Neural progenitor cell (in vitro differentiated cells): Measurements from ENCODE around the gene NOPCHAP1. TPM values are rescaled to one million over a fixed set of nuclear protein-coding genes. Genes with fewer than 3 reads are reported as not detected.

Source experiments
- DNase-seq: peaks from one replicate; pipeline ENCODE4 v3.0.0-alpha.2; 2016; ENCODE audit warnings: low spot score
- H2AFZ ChIP-seq: fragments of 200-600 bp; sonication (generic); replicated peaks from 2 replicates; pipeline ENCODE4 v1.6.1; 2016; ENCODE audit warnings: antibody characterized with exemption
- H3F3A ChIP-seq: fragments of 200-600 bp; sonication (generic); 2 replicates; pipeline ENCODE4 v1.6.1; 2016; ENCODE audit warnings: antibody characterized with exemption, low read depth
- H3K27ac ChIP-seq: fragments of 200-600 bp; sonication (generic); 2 replicates; pipeline ENCODE4 v1.5.1; 2016; ENCODE audit warnings: mild to moderate bottlenecking
- H3K27me3 ChIP-seq: fragments of 200-600 bp; sonication (generic); 2 replicates; pipeline ENCODE4 v1.6.1; 2016; ENCODE audit warnings: mild to moderate bottlenecking, moderate library complexity
- H3K36me3 ChIP-seq: fragments of 200-600 bp; sonication (generic); 2 replicates; pipeline ENCODE4 v1.5.1; 2016
- H3K4me1 ChIP-seq: fragments of 200-600 bp; sonication (generic); 2 replicates; pipeline ENCODE4 v1.6.1; 2016; ENCODE audit warnings: mixed run types
- H3K4me2 ChIP-seq: fragments of 200-600 bp; sonication (generic); 2 replicates; pipeline ENCODE4 v1.6.1; 2016
- H3K4me3 ChIP-seq: fragments of 200-600 bp; sonication (generic); 2 replicates; pipeline ENCODE4 v1.5.1; 2016
- H3K79me2 ChIP-seq: fragments of 200-600 bp; sonication (generic); 2 replicates; pipeline ENCODE4 v1.6.1; 2016; ENCODE audit warnings: low read depth
- H3K9ac ChIP-seq: fragments of 200-600 bp; sonication (generic); 2 replicates; pipeline ENCODE4 v1.6.1; 2016
- H3K9me3 ChIP-seq: fragments of 200-600 bp; sonication (generic); 2 replicates; pipeline ENCODE4 v1.5.1; 2016; ENCODE audit warnings: low read depth
- H4K20me1 ChIP-seq: fragments of 200-600 bp; sonication (generic); 2 replicates; pipeline ENCODE4 v1.6.1; 2016; ENCODE audit warnings: low read depth
- H3K27ac Mint-ChIP-seq: 3 replicates; pipeline ENCODE4 v1.8.0; 2021; ENCODE audit warnings: mixed read lengths
- H3K27me3 Mint-ChIP-seq: 2 replicates; pipeline ENCODE4 v1.8.0; 2022; ENCODE audit warnings: low read depth, mild to moderate bottlenecking, inconsistent platforms, moderate library complexity, mixed read lengths; ENCODE audit not compliant: insufficient read depth
- H3K36me3 Mint-ChIP-seq: 3 replicates; pipeline ENCODE4 v1.8.0; 2021; ENCODE audit warnings: mixed read lengths
- H3K4me1 Mint-ChIP-seq: 3 replicates; pipeline ENCODE4 v1.8.0; 2021; ENCODE audit warnings: mixed read lengths
- H3K4me3 Mint-ChIP-seq: 3 replicates; pipeline ENCODE4 v1.8.0; 2021; ENCODE audit warnings: mild to moderate bottlenecking, moderate library complexity, mixed read lengths
- H3K9me3 Mint-ChIP-seq: 3 replicates; pipeline ENCODE4 v1.8.0; 2020; ENCODE audit warnings: mixed read lengths
- EZH2 ChIP-seq: fragments of 200-600 bp; sonication (generic); IDR thresholded peaks from 2 replicates; pipeline ENCODE4 v1.6.1; 2017; ENCODE audit warnings: antibody characterized with exemption, mild to moderate bottlenecking, moderate library complexity
- EZH2phosphoT487 ChIP-seq: fragments of 200-600 bp; sonication (generic); IDR thresholded peaks from 2 replicates; pipeline ENCODE4 v1.6.1; 2017; ENCODE audit warnings: antibody characterized with exemption
- total RNA-seq: library from RNA; depleted of rRNA; stranded (reverse); fragments of >200 nt; gene quantifications from 2 replicates; pipeline ENCODE4 v1.2.3, GENCODE V29; 2015; ENCODE audit warnings: low replicate concordance
- TF ChIP-seq, protein P1 (sequence below): fragments of 200-600 bp; sonication (generic); IDR thresholded peaks from 2 replicates; pipeline ENCODE4 v1.5.1; 2017; ENCODE audit warnings: antibody characterized with exemption, mild to moderate bottlenecking

The NOPCHAP1 gene
- total RNA-seq, 1 donor from 2014 or later: 8.6 TPM

DNA sequence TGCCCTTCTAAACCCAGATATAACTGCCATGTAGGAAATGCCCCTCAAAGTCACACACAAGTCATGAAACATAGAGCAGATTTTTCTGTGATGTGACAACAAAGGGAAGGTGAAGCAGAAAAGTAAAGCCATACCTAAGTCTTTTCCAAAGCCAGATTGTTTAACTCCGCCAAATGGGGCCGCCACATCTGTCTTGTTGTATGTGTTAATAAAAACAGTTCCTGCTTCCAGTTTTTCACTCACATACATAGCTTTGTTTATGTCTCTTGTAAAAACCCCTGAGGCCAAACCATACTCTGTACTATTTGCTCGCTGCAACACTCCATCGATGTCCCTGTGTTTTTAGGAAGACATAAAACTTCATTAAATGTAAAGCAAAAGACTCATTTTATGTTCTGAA lies 40.3 kb downstream of the NOPCHAP1 start:
- Histone ChIP-seq H3K9me3 (no peaks in the 10 kb centered on the region), H3K27me3 (no peaks in the 10 kb centered on the region), H4K20me1 (no peaks in the 10 kb centered on the region), H3K36me3 (no peaks in the 10 kb centered on the region), H3K79me2 (no peaks in the 10 kb centered on the region), H3K4me3 (no peak overlapping the region), H3K9ac (no peak overlapping the region), H2AFZ (no peak overlapping the region), H3K4me1 (peaks cover 6% of the 10 kb centered on the region), H3K27ac (no peak overlapping the region), H3K4me2 (no peak overlapping the region), H3F3A (no peaks in the 10 kb centered on the region)
- no peak for DNase-seq
- Mint-ChIP-seq H3K27me3 (peaks cover 2% of the 10 kb centered on the region), H3K9me3 (no peaks in the 10 kb centered on the region), H3K36me3 (no peaks in the 10 kb centered on the region), H3K4me3 (no peak overlapping the region), H3K27ac (no peak overlapping the region), H3K4me1 (peaks cover 7% of the 10 kb centered on the region)
- TF ChIP-seq, protein P1, sequence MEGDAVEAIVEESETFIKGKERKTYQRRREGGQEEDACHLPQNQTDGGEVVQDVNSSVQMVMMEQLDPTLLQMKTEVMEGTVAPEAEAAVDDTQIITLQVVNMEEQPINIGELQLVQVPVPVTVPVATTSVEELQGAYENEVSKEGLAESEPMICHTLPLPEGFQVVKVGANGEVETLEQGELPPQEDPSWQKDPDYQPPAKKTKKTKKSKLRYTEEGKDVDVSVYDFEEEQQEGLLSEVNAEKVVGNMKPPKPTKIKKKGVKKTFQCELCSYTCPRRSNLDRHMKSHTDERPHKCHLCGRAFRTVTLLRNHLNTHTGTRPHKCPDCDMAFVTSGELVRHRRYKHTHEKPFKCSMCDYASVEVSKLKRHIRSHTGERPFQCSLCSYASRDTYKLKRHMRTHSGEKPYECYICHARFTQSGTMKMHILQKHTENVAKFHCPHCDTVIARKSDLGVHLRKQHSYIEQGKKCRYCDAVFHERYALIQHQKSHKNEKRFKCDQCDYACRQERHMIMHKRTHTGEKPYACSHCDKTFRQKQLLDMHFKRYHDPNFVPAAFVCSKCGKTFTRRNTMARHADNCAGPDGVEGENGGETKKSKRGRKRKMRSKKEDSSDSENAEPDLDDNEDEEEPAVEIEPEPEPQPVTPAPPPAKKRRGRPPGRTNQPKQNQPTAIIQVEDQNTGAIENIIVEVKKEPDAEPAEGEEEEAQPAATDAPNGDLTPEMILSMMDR: no peak
- no peak for TF ChIP-seq EZH2
- TF ChIP-seq EZH2phosphoT487: no peak

DNA sequence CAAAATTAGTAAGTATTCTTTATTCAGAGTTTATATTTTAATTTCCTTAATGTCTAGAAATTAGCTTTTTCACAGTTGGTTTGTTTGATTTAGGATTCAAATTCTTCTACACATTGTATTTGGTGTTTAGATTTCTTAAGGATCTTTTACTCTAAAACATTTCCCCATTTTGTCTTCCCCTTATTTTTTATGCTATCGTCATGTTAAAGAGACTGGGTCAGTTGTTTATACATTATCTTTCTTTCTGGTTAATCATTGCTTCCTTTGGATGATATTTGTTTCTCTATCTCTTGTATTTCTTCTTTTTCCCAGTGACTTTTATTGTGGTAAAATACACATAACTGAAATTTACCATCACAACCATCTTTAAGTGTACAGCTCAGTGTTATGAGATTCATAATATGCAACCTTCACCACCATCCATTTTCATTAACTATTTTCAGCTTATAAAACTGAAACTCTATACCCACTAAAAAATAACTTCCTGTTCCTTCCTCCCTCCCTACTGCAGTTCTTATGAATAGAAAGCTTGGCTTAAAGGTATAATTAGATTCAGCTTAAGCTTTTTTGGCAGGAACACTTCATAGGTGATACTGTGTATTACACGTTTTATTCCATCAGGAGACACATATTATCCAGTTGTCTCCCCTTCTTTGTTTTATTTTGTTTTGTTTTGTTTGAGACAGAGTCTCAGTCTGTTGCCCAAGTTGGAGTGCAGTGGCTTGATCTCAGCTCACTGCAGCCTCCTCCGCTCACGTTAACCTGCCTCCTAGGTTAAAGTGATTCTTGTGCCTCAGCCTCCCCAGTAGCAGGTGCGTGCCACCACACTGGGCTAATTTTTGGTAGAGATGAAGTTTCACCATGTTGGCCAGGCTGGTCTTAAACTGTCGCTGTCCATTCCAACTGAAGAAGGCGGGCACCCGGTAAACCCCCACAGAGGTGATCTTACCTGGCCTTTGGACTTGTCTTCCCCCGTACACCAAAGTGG lies 45.0 kb downstream of the NOPCHAP1 start:
- no peaks in the 10 kb centered on the region for H3K36me3 Mint-ChIP-seq

DNA sequence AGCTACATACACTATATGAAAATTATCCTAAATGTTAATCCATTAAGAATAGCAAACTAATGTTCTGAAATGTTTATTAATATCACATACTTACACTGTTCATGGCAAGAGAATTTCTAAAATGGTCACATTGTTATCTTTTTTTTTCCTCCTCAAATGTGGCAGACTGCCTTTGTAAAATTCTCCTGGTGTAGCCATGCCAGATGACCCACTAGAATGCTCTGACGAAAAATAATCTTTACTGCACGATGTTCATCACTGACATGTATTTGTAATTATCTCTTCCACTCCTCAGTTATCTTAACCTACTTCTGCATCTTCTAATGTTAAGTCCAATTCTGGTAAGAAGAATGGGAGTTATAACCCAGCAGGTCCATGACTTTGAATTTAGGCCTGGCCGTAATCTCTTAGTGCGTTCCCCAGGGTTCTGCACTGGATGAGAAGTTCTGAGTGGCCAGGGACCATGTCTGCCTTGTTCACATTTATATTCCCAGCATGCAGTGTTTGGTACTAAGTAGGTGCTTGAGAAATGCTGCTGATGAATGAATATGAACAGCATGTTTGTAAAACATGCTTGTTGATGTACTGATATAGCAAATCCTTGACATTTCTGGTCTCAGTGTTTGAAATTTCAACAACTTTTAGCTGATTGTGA lies 46.7 kb downstream of the NOPCHAP1 start:
- Histone ChIP-seq H3F3A (no peaks in the 10 kb centered on the region), H3K27me3 (no peaks in the 10 kb centered on the region), H3K36me3 (no peaks in the 10 kb centered on the region), H3K9ac (no peak overlapping the region), H4K20me1 (no peaks in the 10 kb centered on the region), H3K9me3 (no peaks in the 10 kb centered on the region), H3K4me3 (no peak overlapping the region), H3K79me2 (no peaks in the 10 kb centered on the region), H3K4me2 (no peak overlapping the region), H3K4me1 (no peaks in the 10 kb centered on the region), H3K27ac (no peak overlapping the region), H2AFZ (no peak overlapping the region)
- Mint-ChIP-seq H3K36me3 (no peaks in the 10 kb centered on the region), H3K9me3 (no peaks in the 10 kb centered on the region), H3K27ac (no peak overlapping the region), H3K27me3 (no peaks in the 10 kb centered on the region), H3K4me3 (no peak overlapping the region), H3K4me1 (no peaks in the 10 kb centered on the region)
- DNase-seq: no peak
- TF ChIP-seq, protein P1: no peak
- TF ChIP-seq EZH2phosphoT487: no peak
- no peak for TF ChIP-seq EZH2

More for the DNA sequence above, 45.0 kb downstream of the NOPCHAP1 start:
- no peak overlapping the region for H3K27ac Mint-ChIP-seq
- Histone ChIP-seq H3K9me3 (no peaks in the 10 kb centered on the region), H3K79me2 (no peaks in the 10 kb centered on the region), H3F3A (no peaks in the 10 kb centered on the region), H2AFZ (no peak overlapping the region), H3K4me2 (no peak overlapping the region), H3K27me3 (no peaks in the 10 kb centered on the region), H3K9ac (no peak overlapping the region), H4K20me1 (no peaks in the 10 kb centered on the region), H3K4me1 (no peaks in the 10 kb centered on the region), H3K4me3 (no peak overlapping the region), H3K36me3 (no peaks in the 10 kb centered on the region), H3K27ac (no peak overlapping the region)
- H3K27me3 Mint-ChIP-seq: no peaks in the 10 kb centered on the region
- TF ChIP-seq, protein P1: no peak
- TF ChIP-seq EZH2phosphoT487 (no peak), EZH2 (no peak)
- H3K9me3 Mint-ChIP-seq: no peaks in the 10 kb centered on the region
- H3K4me1 Mint-ChIP-seq: no peaks in the 10 kb centered on the region
- no peak overlapping the region for H3K4me3 Mint-ChIP-seq
- DNase-seq: no peak
